Transverse colon (tissue), 4 donors: ENCODE measurements around the gene XKR3. TPM values are rescaled to one million over a fixed set of nuclear protein-coding genes. Genes with fewer than 3 reads are reported as not detected.

Experiments used
- DNase-seq: peaks from one replicate; pipeline ENCODE4 v3.0.0-alpha.2; 2019
- H3K27ac ChIP-seq, 4 donors: fragments of 200-600 bp; sonication (generic); 2 replicates each; pipeline ENCODE4 v1.5.1; 2016 to 2018; ENCODE audit warnings: inconsistent platforms in 4 of 4
- H3K27me3 ChIP-seq: fragments of 200-600 bp; sonication (generic); 2 replicates; pipeline ENCODE4 v1.5.1; 2017; ENCODE audit warnings: inconsistent platforms
- H3K36me3 ChIP-seq, 4 donors: fragments of 200-600 bp; sonication (generic); 2 replicates each; pipeline ENCODE4 v1.5.1; 2017 to 2019; ENCODE audit warnings: inconsistent platforms in 4 of 4
- H3K4me1 ChIP-seq, 4 donors: fragments of 200-600 bp; sonication (generic); 2 replicates each; pipeline ENCODE4 v1.5.1; 2017 to 2020; ENCODE audit warnings: inconsistent platforms in 4 of 4
- H3K4me3 ChIP-seq, 4 donors: fragments of 200-600 bp; sonication (generic); 1 replicate in 1 of 4; 2 replicates in 3 of 4; pipeline versions ENCODE4 v1.5.1 to v1.6.1; 2017 to 2019; ENCODE audit warnings: inconsistent platforms in 4 of 4
- H3K9me3 ChIP-seq, 2 donors: fragments of 200-600 bp; sonication (generic); 2 replicates each; pipeline ENCODE4 v1.5.1; 2017 to 2019; ENCODE audit warnings: inconsistent platforms in 2 of 2
- EP300 ChIP-seq: sonication (generic); formaldehyde crosslinking; IDR thresholded peaks from one replicate; pipeline ENCODE4 v1.6.1; 2017; ENCODE audit warnings: antibody characterized with exemption, low read depth
- POLR2A ChIP-seq: fragments of 450-650 bp; IDR thresholded peaks from one replicate; pipeline ENCODE4 v1.6.1; 2016; ENCODE audit warnings: antibody characterized with exemption, mild to moderate bottlenecking, moderate library complexity
- POLR2AphosphoS5 ChIP-seq, 3 donors: sonication (generic); formaldehyde crosslinking; IDR thresholded peaks; one replicate each; pipeline ENCODE4 v1.6.1; 2016; ENCODE audit warnings: antibody characterized with exemption in 3 of 3
- whole genome bisulfite sequencing, 2 donors: methylation state at CpG; one replicate each; pipeline ENCODE4 v1.1.5; 2018; ENCODE audit warnings: low coverage in 1 of 2; 5-methylcytosine and 5-hydroxymethylcytosine counted together
- in situ Hi-C, 4 donors: fragments of 200-750 bp; cut with MboI; loops; one replicate each; pipeline versions ENCODE4 v1.15.0 to v1.15.1; 2017; ENCODE audit warnings: low sequenced_read_pairs in 3 of 4, low pct_ligation_motif_present in 1 of 4, low pct_unique_long_range_greater_than_20kb in 1 of 4
- intact Hi-C: fragments of 100-400 bp; cut with DNase I; formaldehyde crosslinking; loops from one replicate; pipeline ENCODE4 v1.15.1; 2023; ENCODE audit warnings: low total_unique reads
- total RNA-seq, 4 donors: library from RNA; depleted of rRNA; stranded (reverse); fragments of >200 nt; gene quantifications; one replicate each; pipeline ENCODE4 v1.1.0, GENCODE V29; 2016
- TF ChIP-seq, protein P1 (sequence below), 5 experiments: fragments of 200-600 bp in 3 of 5; fragments of 450-650 bp in 2 of 5; sonication (generic) in 3 of 5; IDR thresholded peaks; 1 replicate in 2 of 5; 2 replicates in 3 of 5; pipeline ENCODE4 v1.5.1; 2016 to 2017; ENCODE audit warnings: antibody characterized with exemption in 5 of 5, inconsistent platforms in 3 of 5, mild to moderate bottlenecking in 2 of 5, moderate library complexity in 1 of 5

The XKR3 gene
- total RNA-seq, 4 donors from 2014 or later, result not detected

DNA sequence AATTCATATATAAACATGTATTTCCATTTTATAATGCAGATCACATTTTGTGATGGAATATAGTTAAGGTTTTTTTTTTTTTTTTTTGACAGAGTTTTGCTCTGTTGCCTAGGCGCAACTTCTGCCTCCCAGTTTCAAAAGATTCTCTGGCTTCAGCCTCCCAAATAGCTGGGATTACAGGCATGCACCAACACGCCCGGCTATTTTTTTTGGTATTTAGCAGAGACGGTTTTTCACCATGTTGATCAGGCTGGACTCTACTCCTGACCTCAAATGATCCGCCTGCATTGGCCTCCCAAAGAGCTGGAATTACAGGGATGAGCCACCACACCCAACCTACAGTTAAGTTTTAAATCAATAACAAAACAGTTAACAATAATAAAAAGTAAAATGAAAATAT is 18.8 kb downstream of the XKR3 start:
- DNase-seq, result no peak
- TF ChIP-seq EP300 (no peak), POLR2A (no peak), POLR2AphosphoS5 (IDR thresholded peaks at IDR 0.05) (no peak)
- TF ChIP-seq, protein P1, sequence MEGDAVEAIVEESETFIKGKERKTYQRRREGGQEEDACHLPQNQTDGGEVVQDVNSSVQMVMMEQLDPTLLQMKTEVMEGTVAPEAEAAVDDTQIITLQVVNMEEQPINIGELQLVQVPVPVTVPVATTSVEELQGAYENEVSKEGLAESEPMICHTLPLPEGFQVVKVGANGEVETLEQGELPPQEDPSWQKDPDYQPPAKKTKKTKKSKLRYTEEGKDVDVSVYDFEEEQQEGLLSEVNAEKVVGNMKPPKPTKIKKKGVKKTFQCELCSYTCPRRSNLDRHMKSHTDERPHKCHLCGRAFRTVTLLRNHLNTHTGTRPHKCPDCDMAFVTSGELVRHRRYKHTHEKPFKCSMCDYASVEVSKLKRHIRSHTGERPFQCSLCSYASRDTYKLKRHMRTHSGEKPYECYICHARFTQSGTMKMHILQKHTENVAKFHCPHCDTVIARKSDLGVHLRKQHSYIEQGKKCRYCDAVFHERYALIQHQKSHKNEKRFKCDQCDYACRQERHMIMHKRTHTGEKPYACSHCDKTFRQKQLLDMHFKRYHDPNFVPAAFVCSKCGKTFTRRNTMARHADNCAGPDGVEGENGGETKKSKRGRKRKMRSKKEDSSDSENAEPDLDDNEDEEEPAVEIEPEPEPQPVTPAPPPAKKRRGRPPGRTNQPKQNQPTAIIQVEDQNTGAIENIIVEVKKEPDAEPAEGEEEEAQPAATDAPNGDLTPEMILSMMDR (IDR thresholded peaks at IDR 0.05), result no peak
- H3K4me1 ChIP-seq, result no peaks in the 10 kb centered on the region
- in situ Hi-C loops, result no loop called here
- 88 to 89% methylated on average over 5 of the region's 5 CpGs for WGBS, 2 donors
- no peak overlapping the region for H3K27ac ChIP-seq
- intact Hi-C loops, result no loop called here
- no peaks in the 10 kb centered on the region for H3K27me3 ChIP-seq
- H3K9me3 ChIP-seq, result peaks cover 0 to 5% of the 10 kb centered on the region in 2 donors
- H3K4me3 ChIP-seq, result no peak overlapping the region
- no peaks in the 10 kb centered on the region for H3K36me3 ChIP-seq

DNA sequence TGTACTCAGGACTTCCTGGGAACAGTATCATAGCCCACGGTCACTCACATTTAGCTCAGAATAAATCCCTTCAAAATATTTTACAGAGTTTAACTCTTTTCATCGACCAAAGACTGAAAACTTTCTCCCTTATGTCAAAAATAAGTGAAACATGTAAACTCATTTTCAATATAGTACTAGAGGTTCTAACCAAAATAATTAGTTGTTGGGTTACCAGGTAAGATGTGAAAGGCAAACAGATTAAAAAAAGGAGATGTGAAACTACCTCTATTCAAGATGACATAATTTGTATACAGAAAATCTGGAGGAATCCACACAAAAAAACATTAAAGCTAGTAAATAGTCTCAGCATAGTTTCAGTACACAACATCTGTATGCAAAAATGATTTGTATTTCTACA is 20.3 kb downstream of the XKR3 start:
- 52 to 58% methylated on average over 2 of the region's 2 CpGs for WGBS, 2 donors
- intact Hi-C loops (no loop called here), in situ Hi-C loops (no loop called here)
- no peak overlapping the region for H3K4me3 ChIP-seq
- H3K9me3 ChIP-seq, result peaks cover 0 to 5% of the 10 kb centered on the region in 2 donors
- no peaks in the 10 kb centered on the region for H3K36me3 ChIP-seq
- no peak for DNase-seq
- no peak for TF ChIP-seq POLR2A
- no peak for TF ChIP-seq POLR2AphosphoS5 (IDR thresholded peaks at IDR 0.05)
- TF ChIP-seq, protein P1 (IDR thresholded peaks at IDR 0.05), result no peak
- no peak for TF ChIP-seq EP300
- no peaks in the 10 kb centered on the region for H3K4me1 ChIP-seq
- no peaks in the 10 kb centered on the region for H3K27me3 ChIP-seq
- no peak overlapping the region for H3K27ac ChIP-seq

DNA sequence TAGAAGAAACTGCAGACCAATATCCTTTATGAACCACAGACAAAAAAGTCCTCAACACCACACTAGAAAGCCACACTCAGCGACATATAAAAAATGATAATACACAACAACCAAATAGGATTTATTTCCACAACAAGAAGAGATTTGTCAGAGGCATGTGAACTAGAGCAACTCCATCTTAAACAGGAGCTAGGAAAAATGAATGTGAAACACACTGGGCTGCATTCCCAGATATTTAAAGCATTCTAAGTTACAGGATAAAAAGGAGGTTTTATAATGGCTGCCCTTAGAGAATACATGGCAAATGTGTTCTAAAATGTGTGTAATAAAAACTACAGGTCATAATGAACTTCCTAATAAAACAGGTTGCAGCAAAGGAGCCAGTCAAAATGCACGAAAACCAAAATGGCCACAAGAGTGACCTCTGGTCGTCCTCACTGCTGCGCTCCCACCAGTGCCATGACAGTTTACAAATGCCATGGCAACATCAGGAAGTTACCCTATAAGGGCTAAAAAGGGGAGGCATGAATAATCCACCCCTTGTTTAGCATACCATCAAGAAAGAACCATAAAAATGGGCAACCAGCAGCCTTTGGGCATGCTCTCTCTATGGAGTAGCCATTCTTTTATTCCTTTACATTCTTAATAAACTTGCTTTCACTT is 21.8 kb downstream of the XKR3 start:
- no peak for TF ChIP-seq EP300
- no peak for TF ChIP-seq POLR2A
- TF ChIP-seq, protein P1 (IDR thresholded peaks at IDR 0.05), result no peak
- Histone ChIP-seq H3K27ac (no peak overlapping the region), H3K4me1 (no peaks in the 10 kb centered on the region), H3K36me3 (no peaks in the 10 kb centered on the region), H3K9me3 (peaks cover 0 to 5% of the 10 kb centered on the region in 2 donors), H3K27me3 (no peaks in the 10 kb centered on the region), H3K4me3 (no peak overlapping the region)
- intact Hi-C loops, result no loop called here
- DNase-seq, result no peak
- in situ Hi-C loops, result no loop called here
- WGBS, 2 donors, result 67 to 80% methylated on average over 1 to 4 of the region's 4 CpGs

DNA sequence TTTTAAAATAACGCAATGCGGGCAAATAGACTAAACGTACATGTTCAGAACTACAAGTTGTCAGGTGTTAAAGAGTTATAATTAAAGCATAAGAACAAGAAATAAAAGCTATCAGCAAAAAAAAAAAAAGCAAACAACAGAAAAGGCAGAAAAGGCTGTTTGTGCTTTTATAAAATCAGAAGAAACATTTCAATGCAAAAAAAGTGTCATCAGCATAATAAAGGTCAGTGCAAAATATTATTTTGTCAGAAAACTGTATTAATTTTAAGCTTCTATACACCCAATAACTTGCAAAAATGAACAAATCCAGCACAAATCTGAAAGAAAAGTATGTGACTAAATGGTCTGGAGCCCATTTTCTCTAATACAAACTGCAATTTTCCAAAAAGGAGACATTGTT is 23.6 kb downstream of the XKR3 start:
- intact Hi-C loops (no loop called here), in situ Hi-C loops (no loop called here)
- DNase-seq, result no peak
- H3K9me3 ChIP-seq, result peaks cover 3 to 5% of the 10 kb centered on the region in 2 donors
- H3K27ac ChIP-seq, result no peak overlapping the region
- no peaks in the 10 kb centered on the region for H3K4me1 ChIP-seq
- TF ChIP-seq, protein P1 (IDR thresholded peaks at IDR 0.05), result no peak
- TF ChIP-seq POLR2A (no peak), EP300 (no peak), POLR2AphosphoS5 (IDR thresholded peaks at IDR 0.05) (no peak)
- H3K27me3 ChIP-seq, result no peaks in the 10 kb centered on the region
- WGBS, 2 donors, result 88 to 95% methylated on average over 3 of the region's 3 CpGs
- no peaks in the 10 kb centered on the region for H3K36me3 ChIP-seq
- no peak overlapping the region for H3K4me3 ChIP-seq
